ENCODE results near the gene CHST6.
"Not testable (repeated sequence)": the region's sequence is repeated elsewhere in the genome, so short reads cannot be mapped to it uniquely, and the experiment has no call there.

Gene CHST6

GRCh38 chr16:75526032-75526790 lies 31.0 kb upstream of the CHST6 start:
- no peaks in the 10 kb centered on the region for H3K79me2 ChIP-seq (ENCODE audit: low read length)
- H3K4me3 ChIP-seq (ENCODE audit: low read length): no peak overlapping the region
- no peaks in the 10 kb centered on the region for H3K27me3 ChIP-seq (ENCODE audit: low read depth, low read length)
- H3K27ac ChIP-seq (ENCODE audit: low read length): no peak overlapping the region
- TF ChIP-seq CTCF (IDR thresholded peaks at IDR 0.05; ENCODE audit: low read depth, low read length) (no peak), EZH2phosphoT487 (IDR thresholded peaks at IDR 0.05; ENCODE audit: low read depth) (no peak)
- H2AFZ ChIP-seq (ENCODE audit: low read depth, low read length): no peak overlapping the region
- no peak overlapping the region for H3K4me2 ChIP-seq (ENCODE audit: low read length)
- no peaks in the 10 kb centered on the region for H3K4me1 ChIP-seq (ENCODE audit: low read length)
- no peaks in the 10 kb centered on the region for H4K20me1 ChIP-seq (ENCODE audit: insufficient read depth, low read length)
- H3K9me3 ChIP-seq (ENCODE audit: insufficient read depth, low read length): no peaks in the 10 kb centered on the region
- H3K36me3 ChIP-seq (replicated peaks; ENCODE audit: low read depth, low read length): no peaks in the 10 kb centered on the region
- H3K9ac ChIP-seq (ENCODE audit: low read length): no peak overlapping the region

GRCh38 chr16:75519175-75519574 lies 23.9 kb upstream of the CHST6 start:
- Histone ChIP-seq H3K9ac (ENCODE audit: low read length) (no peak overlapping the region), H4K20me1 (ENCODE audit: insufficient read depth, low read length) (no peaks in the 10 kb centered on the region), H3K27me3 (ENCODE audit: low read depth, low read length) (no peaks in the 10 kb centered on the region), H3K9me3 (ENCODE audit: insufficient read depth, low read length) (no peaks in the 10 kb centered on the region), H3K4me3 (ENCODE audit: low read length) (no peak overlapping the region), H3K36me3 (replicated peaks; ENCODE audit: low read depth, low read length) (no peaks in the 10 kb centered on the region), H2AFZ (ENCODE audit: low read depth, low read length) (no peak overlapping the region), H3K27ac (ENCODE audit: low read length) (no peak overlapping the region), H3K4me1 (ENCODE audit: low read length) (no peaks in the 10 kb centered on the region; the same call in 1 of the 2 replicates), H3K79me2 (ENCODE audit: low read length) (no peaks in the 10 kb centered on the region), H3K4me2 (ENCODE audit: low read length) (no peak overlapping the region)
- TF ChIP-seq CTCF (IDR thresholded peaks at IDR 0.05; ENCODE audit: low read depth, low read length) (no peak), EZH2phosphoT487 (IDR thresholded peaks at IDR 0.05; ENCODE audit: low read depth) (no peak)

DNA sequence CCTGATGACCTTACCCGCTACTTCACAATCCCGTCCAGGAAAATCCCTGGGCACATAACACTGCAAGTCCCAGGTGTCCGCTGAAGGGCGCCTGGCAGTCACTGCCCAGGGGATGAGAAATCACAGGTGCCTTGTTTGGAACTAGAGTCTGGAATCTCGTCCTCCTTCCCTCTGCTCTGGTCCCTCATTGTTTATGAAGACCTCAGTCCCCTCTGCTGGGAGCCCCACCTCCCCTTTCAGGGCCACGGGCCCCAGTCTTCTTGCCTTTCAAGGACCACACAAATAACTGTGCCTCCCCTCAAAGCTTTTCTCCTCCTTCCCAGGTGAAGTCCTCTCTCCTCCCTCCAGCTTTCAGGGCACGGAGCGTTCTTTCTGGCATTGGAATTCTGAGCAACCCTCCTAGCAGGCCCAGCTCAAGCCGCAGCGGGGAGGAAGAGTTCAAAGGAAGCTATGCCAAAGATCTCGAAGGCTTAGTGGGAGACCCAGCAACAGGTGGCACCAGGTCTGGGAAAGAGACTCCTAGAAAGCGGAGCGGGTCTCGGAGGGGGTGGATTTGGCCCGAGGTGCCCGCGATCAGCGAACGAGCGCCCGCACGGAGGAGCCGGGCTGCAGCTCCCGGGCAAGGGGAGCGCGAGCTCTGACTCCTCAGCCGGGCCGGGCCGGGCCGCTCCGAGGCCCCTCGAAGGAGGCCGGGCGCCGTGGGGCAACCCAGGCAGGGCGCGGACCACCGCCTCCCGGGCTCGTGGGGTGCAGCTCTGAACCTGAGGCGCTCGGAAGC lies 21.1 kb upstream of the CHST6 start:
- H4K20me1 ChIP-seq (ENCODE audit: insufficient read depth, low read length); H3K27me3 ChIP-seq (ENCODE audit: low read depth, low read length); H3K79me2 ChIP-seq (ENCODE audit: low read length); H3K27ac ChIP-seq (ENCODE audit: low read length); H3K4me1 ChIP-seq (ENCODE audit: low read length); H3K9me3 ChIP-seq (ENCODE audit: insufficient read depth, low read length); H3K36me3 ChIP-seq (replicated peaks; ENCODE audit: low read depth, low read length): not testable (repeated sequence)
- Histone ChIP-seq H2AFZ (ENCODE audit: low read depth, low read length) (peak overlapping the region; percentile 60; the same call in 1 of the 2 replicates), H3K9ac (ENCODE audit: low read length) (peak overlapping the region; percentile 82), H3K4me2 (ENCODE audit: low read length) (peak overlapping the region; percentile 94), H3K4me3 (ENCODE audit: low read length) (peak overlapping the region; percentile 81)

DNA sequence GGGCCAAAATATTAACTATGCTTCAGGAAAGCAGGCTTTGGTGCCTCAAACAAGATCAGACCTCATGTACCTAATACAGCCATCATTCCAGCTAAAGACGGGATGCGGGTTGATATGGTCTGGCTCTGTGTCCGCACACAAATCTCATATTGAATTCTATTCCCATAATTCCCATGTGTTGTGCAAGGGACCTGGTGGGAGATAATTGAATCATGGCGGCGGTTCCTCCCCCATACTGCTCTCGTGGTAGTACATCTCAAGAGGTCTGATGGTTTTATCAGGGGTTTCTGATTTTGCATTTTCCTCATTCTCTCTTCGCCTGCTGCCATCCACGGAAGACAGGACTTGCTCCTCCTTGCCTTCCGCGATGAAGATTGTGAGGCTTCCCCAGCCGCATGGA lies 19.1 kb upstream of the CHST6 start:
- Histone ChIP-seq H3K27me3 (ENCODE audit: low read depth, low read length) (no peaks in the 10 kb centered on the region), H3K36me3 (replicated peaks; ENCODE audit: low read depth, low read length) (no peaks in the 10 kb centered on the region), H3K4me1 (ENCODE audit: low read length) (no peaks in the 10 kb centered on the region; the same call in 1 of the 2 replicates), H3K27ac (ENCODE audit: low read length) (no peak overlapping the region), H2AFZ (ENCODE audit: low read depth, low read length) (no peak overlapping the region), H3K79me2 (ENCODE audit: low read length) (no peaks in the 10 kb centered on the region), H4K20me1 (ENCODE audit: insufficient read depth, low read length) (no peaks in the 10 kb centered on the region), H3K9ac (ENCODE audit: low read length) (no peak overlapping the region), H3K9me3 (ENCODE audit: insufficient read depth, low read length) (no peaks in the 10 kb centered on the region), H3K4me2 (ENCODE audit: low read length) (no peak overlapping the region), H3K4me3 (ENCODE audit: low read length) (no peak overlapping the region)
- TF ChIP-seq CTCF (IDR thresholded peaks at IDR 0.05; ENCODE audit: low read depth, low read length) (no peak), EZH2phosphoT487 (IDR thresholded peaks at IDR 0.05; ENCODE audit: low read depth) (no peak)

All from OCI-LY3 (cell line).